Stimulated activated CD4-positive, alpha-beta T cell treated with anti-CD3 and anti-CD28 coated beads, Interleukin-12 subunit alpha, Interleukin-12 subunit beta, amount 100 ng/mL, for 24 hours (primary cell): ENCODE results near the gene ABCC1.
"Not testable (repeated sequence)": the region's sequence is repeated elsewhere in the genome, so short reads cannot be mapped to it uniquely, and the experiment has no call there.

ENCODE experiments used
- DNase-seq, 2 experiments: peaks; one replicate each; pipeline ENCODE4 v3.0.0-alpha.2; 2020; ENCODE audit warnings: low read depth in 2 of 2

ABCC1 gene

GRCh38 chr16:16082255-16082654 lies 132.8 kb downstream of the ABCC1 start:
- no peak for DNase-seq

- peak in 1 of 2 experiments; percentile 3 for DNase-seq
Measured at GRCh38 chr16:16083421-16084156, 134.2 kb downstream of the ABCC1 start.

GRCh38 chr16:16084874-16085273 lies 135.5 kb downstream of the ABCC1 start:
- no peak for DNase-seq

- DNase-seq, result no peak
Measured at GRCh38 chr16:16086653-16087446, 137.4 kb downstream of the ABCC1 start.

- no peak for DNase-seq
Measured at GRCh38 chr16:16090238-16090637, 140.8 kb downstream of the ABCC1 start.

GRCh38 chr16:16092925-16093627 lies 143.7 kb downstream of the ABCC1 start:
- DNase-seq, result no peak

- no peak for DNase-seq
Measured at GRCh38 chr16:16093628-16094332, 144.4 kb downstream of the ABCC1 start.

- DNase-seq, result no peak
Measured at GRCh38 chr16:16095646-16096045, 146.2 kb downstream of the ABCC1 start.

- no peak for DNase-seq
Measured at GRCh38 chr16:16096121-16096857, 146.9 kb downstream of the ABCC1 start.

- DNase-seq, result no peak
Measured at GRCh38 chr16:16096858-16097213, 147.4 kb downstream of the ABCC1 start.

GRCh38 chr16:16099320-16099719 lies 149.9 kb downstream of the ABCC1 start:
- no peak for DNase-seq

- no peak for DNase-seq
Measured at GRCh38 chr16:16100631-16101030, 151.2 kb downstream of the ABCC1 start.

- no peak for DNase-seq
Measured at GRCh38 chr16:16101585-16101984, 152.2 kb downstream of the ABCC1 start.

GRCh38 chr16:16102738-16103137 lies 153.3 kb downstream of the ABCC1 start:
- no peak for DNase-seq

- not testable (repeated sequence) for DNase-seq
Measured at GRCh38 chr16:16104132-16104803, 154.9 kb downstream of the ABCC1 start.

GRCh38 chr16:16104804-16105141 lies 155.4 kb downstream of the ABCC1 start:
- not testable (repeated sequence) for DNase-seq

- no peak for DNase-seq
Measured at GRCh38 chr16:16105646-16106045, 156.2 kb downstream of the ABCC1 start.

GRCh38 chr16:16106466-16106865 lies 157.1 kb downstream of the ABCC1 start:
- no peak for DNase-seq

GRCh38 chr16:16107839-16108238 lies 158.4 kb downstream of the ABCC1 start:
- DNase-seq, result no peak

- no peak for DNase-seq
Measured at GRCh38 chr16:16108759-16109158, 159.3 kb downstream of the ABCC1 start.
